ENCODE results near the gene CLPTM1L. TPM values are rescaled to one million over a fixed set of nuclear protein-coding genes. Genes with fewer than 3 reads are reported as not detected.

The CLPTM1L gene
- total and polyA plus RNA-seq, 2 experiments from 2014 or later = 129 to 130 TPM

- Histone ChIP-seq H4K20me1 (ENCODE audit: insufficient read depth, poor library complexity, severe bottlenecking) (no peaks in the 10 kb centered on the region), H3K4me3 (no peak overlapping the region), H3K27ac (no peak overlapping the region), H3K4me1 (ENCODE audit: insufficient read depth) (no peaks in the 10 kb centered on the region), H3K27me3 (no peaks in the 10 kb centered on the region), H3K9me3 (ENCODE audit: low read depth) (no peaks in the 10 kb centered on the region), H2AFZ (no peak overlapping the region), H3K9me2 (replicated peaks; ENCODE audit: insufficient read depth) (no peaks in the 10 kb centered on the region), H3K79me2 (no peaks in the 10 kb centered on the region), H3K36me3 (replicated peaks; ENCODE audit: insufficient read depth, low read depth) (no peaks in the 10 kb centered on the region), H3K4me2 (no peak overlapping the region)
- 90% methylated on average over 36 of the region's 37 CpGs for WGBS (ENCODE audit: low lambda C conversion rate, missing lambda C conversion rate)
- TF ChIP-seq CTCF (IDR thresholded peaks at IDR 0.05; ENCODE audit: poor library complexity) (no peak), EZH2phosphoT487 (IDR thresholded peaks at IDR 0.05; ENCODE audit: low read depth, severe bottlenecking, unreplicated experiment) (no peak), EZH2 (IDR thresholded peaks at IDR 0.05; ENCODE audit: borderline replicate concordance) (no peak)
- no peak for DNase-seq (ENCODE audit: low spot score)
Observed at GRCh38 chr5:1282131-1282992, 62.5 kb downstream of the CLPTM1L start.

GRCh38 chr5:1281038-1281882, 63.6 kb downstream of the CLPTM1L start:
- DNase-seq (ENCODE audit: low spot score) = no peak
- H3K27me3 ChIP-seq = no peaks in the 10 kb centered on the region
- no peaks in the 10 kb centered on the region for H3K9me3 ChIP-seq (ENCODE audit: low read depth)
- WGBS (ENCODE audit: low lambda C conversion rate, missing lambda C conversion rate) = 89% methylated on average over 16 of the region's 16 CpGs
- H3K9me2 ChIP-seq (replicated peaks; ENCODE audit: insufficient read depth) = no peaks in the 10 kb centered on the region
- no peak overlapping the region for H3K4me2 ChIP-seq
- H4K20me1 ChIP-seq (ENCODE audit: insufficient read depth, poor library complexity, severe bottlenecking) = no peaks in the 10 kb centered on the region
- H3K4me1 ChIP-seq (ENCODE audit: insufficient read depth) = no peaks in the 10 kb centered on the region
- H2AFZ ChIP-seq = no peak overlapping the region
- no peak overlapping the region for H3K27ac ChIP-seq
- no peaks in the 10 kb centered on the region for H3K79me2 ChIP-seq
- no peak overlapping the region for H3K4me3 ChIP-seq
- TF ChIP-seq CTCF (IDR thresholded peaks at IDR 0.05; ENCODE audit: poor library complexity) = no peak
- no peak for TF ChIP-seq EZH2 (IDR thresholded peaks at IDR 0.05; ENCODE audit: borderline replicate concordance)
- TF ChIP-seq EZH2phosphoT487 (IDR thresholded peaks at IDR 0.05; ENCODE audit: low read depth, severe bottlenecking, unreplicated experiment) = no peak
- no peaks in the 10 kb centered on the region for H3K36me3 ChIP-seq (replicated peaks; ENCODE audit: insufficient read depth, low read depth)

- no peaks in the 10 kb centered on the region for H3K4me1 ChIP-seq (ENCODE audit: insufficient read depth)
- H4K20me1 ChIP-seq (ENCODE audit: insufficient read depth, poor library complexity, severe bottlenecking) = no peaks in the 10 kb centered on the region
- TF ChIP-seq EZH2phosphoT487 (IDR thresholded peaks at IDR 0.05; ENCODE audit: low read depth, severe bottlenecking, unreplicated experiment) = no peak
- no peak for TF ChIP-seq EZH2 (IDR thresholded peaks at IDR 0.05; ENCODE audit: borderline replicate concordance)
- no peak for TF ChIP-seq CTCF (IDR thresholded peaks at IDR 0.05; ENCODE audit: poor library complexity)
- H3K9me2 ChIP-seq (replicated peaks; ENCODE audit: insufficient read depth) = no peaks in the 10 kb centered on the region
- H3K36me3 ChIP-seq (replicated peaks; ENCODE audit: insufficient read depth, low read depth) = no peaks in the 10 kb centered on the region
- no peaks in the 10 kb centered on the region for H3K79me2 ChIP-seq
- no peak overlapping the region for H3K4me2 ChIP-seq
- no peak for DNase-seq (ENCODE audit: low spot score)
- H3K27me3 ChIP-seq = no peaks in the 10 kb centered on the region
- H2AFZ ChIP-seq = no peak overlapping the region
- H3K4me3 ChIP-seq = no peak overlapping the region
- 94% methylated on average over 32 of the region's 32 CpGs for WGBS (ENCODE audit: low lambda C conversion rate, missing lambda C conversion rate)
- H3K9me3 ChIP-seq (ENCODE audit: low read depth) = no peaks in the 10 kb centered on the region
- H3K27ac ChIP-seq = no peak overlapping the region
Observed at GRCh38 chr5:1280177-1281037, 64.5 kb downstream of the CLPTM1L start.
